Measurements from ENCODE around the gene EXOC7.

- no peak for TF ChIP-seq CTCF (conservative IDR thresholded peaks at IDR 0.05; ENCODE audit: low read depth, low read length)
- no peak for TF ChIP-seq EZH2 (IDR thresholded peaks at IDR 0.05; ENCODE audit: borderline replicate concordance, low read depth, low read length, poor library complexity, severe bottlenecking)
Measured at GRCh38 chr17:76115138-76115754, 11.7 kb upstream of the EXOC7 start.

Measured in A673 (cell line).